Ovary (tissue), 9 donors: ENCODE measurements around the gene UNC13B. TPM values are rescaled to one million over a fixed set of nuclear protein-coding genes. Genes with fewer than 3 reads are reported as not detected.

Experiments
- DNase-seq, 5 donors: peaks; one replicate each; pipeline ENCODE4 v3.0.0-alpha.2; 2019 to 2020
- H3K27ac ChIP-seq, 2 donors: fragments of 200-600 bp; one replicate each; pipeline versions ENCODE4 v1.5.1 to v1.8.0; 2019 to 2022
- H3K27me3 ChIP-seq: fragments of 200-600 bp; one replicate; pipeline ENCODE4 v1.8.0; 2022
- H3K36me3 ChIP-seq: fragments of 200-600 bp; sonication (generic); one replicate; pipeline ENCODE4 v1.5.1; 2019
- H3K4me1 ChIP-seq: one replicate; pipeline ENCODE4 v1.8.1; 2013; ENCODE audit warnings: mild to moderate bottlenecking, moderate library complexity; ENCODE audit not compliant: insufficient read depth
- H3K4me3 ChIP-seq: fragments of 200-600 bp; sonication (generic); one replicate; pipeline ENCODE4 v1.5.1; 2017
- H3K9me3 ChIP-seq, 2 donors: fragments of 200-600 bp in 1 of 2; sonication (generic) in 1 of 2; one replicate each; pipeline versions ENCODE4 v1.5.1 to v1.8.1; 2013 to 2019; ENCODE audit warnings: mild to moderate bottlenecking in 1 of 2, moderate library complexity in 1 of 2
- CTCF ChIP-seq, 3 donors: fragments of 450-650 bp in 2 of 3; fragments of 200-600 bp in 1 of 3; IDR thresholded peaks; one replicate each; pipeline versions ENCODE4 v1.5.1 to v1.8.0; 2016 to 2022; ENCODE audit warnings: antibody characterized with exemption in 3 of 3, mild to moderate bottlenecking in 1 of 3
- EP300 ChIP-seq: sonication (generic); formaldehyde crosslinking; IDR thresholded peaks from one replicate; pipeline ENCODE4 v1.6.1; 2017; ENCODE audit warnings: antibody characterized with exemption
- POLR2A ChIP-seq: fragments of 450-650 bp; IDR thresholded peaks from one replicate; pipeline ENCODE4 v1.6.1; 2017; ENCODE audit warnings: antibody characterized with exemption, mild to moderate bottlenecking, moderate library complexity
- WGBS, 3 donors: extraction: QIAGEN DNeasy Blood & Tissue Kit in 1 of 3; methylation state at CpG; one replicate each; pipeline versions ENCODE4 v1.1.5 to v1.1.7; 2013 to 2017; 5-methylcytosine and 5-hydroxymethylcytosine counted together
- intact Hi-C, 4 donors: fragments of 100-400 bp; cut with DNase I; formaldehyde crosslinking; loops; one replicate each; pipeline versions ENCODE4 v1.11.0 to v1.15.1; 2022 to 2023
- polyA plus RNA-seq, 2 donors: library from polyadenylated mRNA; stranded (reverse); fragments of 200-250 nt in 1 of 2; fragments of 350-450 nt in 1 of 2; fragmentation: Illumina TruSeq in 1 of 2; extraction: RNeasy Lipid Tissue Mini Kit (QIAGEN cat#74804) in 1 of 2; gene quantifications; one replicate each; pipeline ENCODE4 v1.2.3, GENCODE V29; 2013 to 2014
- total RNA-seq, 7 donors: library from RNA; depleted of rRNA in 2 of 7; stranded (reverse); fragments of >200 nt in 2 of 7; fragmentation: NEBNext Ultra II Directional in 3 of 7; extraction: Animal tissue kit (Norgen Biotek cat#: 25700) in 3 of 7; gene quantifications; one replicate each; pipeline versions ENCODE4 v1.1.0 to v1.2.4, GENCODE V29; 2016 to 2023
- donor health status: DM: no; HTN: no; CAD: no; lungs with moderate emphysema.
- donor health status: DM: no; HTN: no; CAD: no.
- donor health status: Bipolar disorder and iron deficiency.
- donor health status: DM: yes; HTN: yes; CAD: no.
- donor health status: DM: no; HTN: no; CAD: no.
- donor health status: DM: yes; HTN: yes; CAD: no.

The UNC13B gene
- total and polyA plus RNA-seq, 9 donors, result 5.7 to 30.2 (median 16.6) TPM

GRCh38 chr9:35416098-35416427, 254.3 kb downstream of the UNC13B start:
- intact Hi-C loops, result no loop called here
- Histone ChIP-seq H3K9me3 (no peaks in the 10 kb centered on the region), H3K27me3 (no peaks in the 10 kb centered on the region), H3K36me3 (no peaks in the 10 kb centered on the region), H3K27ac (no peak overlapping the region), H3K4me3 (no peak overlapping the region), H3K4me1 (no peaks in the 10 kb centered on the region)
- 52 to 75% (median 59%) methylated on average over 2 of the region's 2 CpGs for WGBS, 3 donors
- TF ChIP-seq POLR2A (no peak), CTCF (IDR thresholded peaks at IDR 0.05) (no peak), EP300 (no peak)
- DNase-seq, result no peak

- no peaks in the 10 kb centered on the region for H3K4me1 ChIP-seq
- no peaks in the 10 kb centered on the region for H3K9me3 ChIP-seq
- DNase-seq, result no peak
- no peak overlapping the region for H3K4me3 ChIP-seq
- 87 to 90% (median 90%) methylated on average over 1 of the region's 1 CpG for WGBS, 3 donors
- H3K27me3 ChIP-seq, result no peaks in the 10 kb centered on the region
- no peak overlapping the region for H3K27ac ChIP-seq
- H3K36me3 ChIP-seq, result no peaks in the 10 kb centered on the region
- intact Hi-C loops, result no loop called here
- TF ChIP-seq POLR2A (no peak), EP300 (no peak), CTCF (IDR thresholded peaks at IDR 0.05) (no peak)
Measured at GRCh38 chr9:35422346-35422745, 260.5 kb downstream of the UNC13B start.

DNA sequence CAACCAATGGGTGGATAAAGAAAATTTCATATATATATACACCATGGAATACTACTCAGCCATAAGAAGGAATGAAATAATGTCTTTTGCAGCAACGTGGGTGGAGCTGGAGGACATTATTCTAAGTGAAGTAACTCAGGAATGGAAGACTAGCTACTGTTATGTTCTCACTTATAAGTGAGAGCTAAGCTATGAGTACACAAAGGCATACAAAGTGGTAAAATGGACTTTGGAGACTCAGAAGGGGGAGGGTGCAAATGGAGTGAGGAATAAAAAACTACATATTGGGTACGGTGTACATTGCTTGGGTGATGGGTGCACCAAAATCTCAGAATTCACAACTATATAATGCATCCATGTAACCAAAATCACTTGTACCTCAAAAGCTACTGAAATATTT, 260.9 kb downstream of the UNC13B start:
- Histone ChIP-seq H3K9me3 (no peaks in the 10 kb centered on the region), H3K4me3 (no peak overlapping the region), H3K27me3 (no peaks in the 10 kb centered on the region), H3K4me1 (no peaks in the 10 kb centered on the region), H3K36me3 (no peaks in the 10 kb centered on the region), H3K27ac (no peak overlapping the region)
- TF ChIP-seq POLR2A (no peak), EP300 (no peak), CTCF (IDR thresholded peaks at IDR 0.05) (no peak)
- WGBS, 3 donors, result 61 to 67% (median 64%) methylated on average over 2 of the region's 2 CpGs
- intact Hi-C loops, result no loop called here
- DNase-seq, result no peak

DNA sequence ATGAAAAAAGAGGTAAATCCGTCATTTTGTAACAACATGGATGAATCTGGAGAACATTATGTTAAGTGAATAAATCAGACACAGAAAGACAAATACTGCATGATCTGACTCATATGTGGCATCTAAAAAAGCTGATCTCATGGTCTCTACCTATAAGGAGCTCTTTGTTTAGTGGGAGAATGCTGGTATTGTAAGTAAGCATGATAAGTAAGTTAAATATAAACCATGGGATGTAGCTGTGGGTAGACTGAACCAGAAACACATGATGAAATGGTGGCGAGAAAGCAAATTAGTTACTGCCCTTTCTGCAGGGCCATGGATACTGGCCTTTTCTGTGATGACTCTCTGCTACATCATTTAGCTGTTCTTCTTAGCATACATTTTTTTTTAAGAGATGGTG, 261.7 kb downstream of the UNC13B start:
- Histone ChIP-seq H3K36me3 (no peaks in the 10 kb centered on the region), H3K9me3 (no peaks in the 10 kb centered on the region), H3K27me3 (no peaks in the 10 kb centered on the region), H3K27ac (no peak overlapping the region), H3K4me3 (no peak overlapping the region), H3K4me1 (no peaks in the 10 kb centered on the region)
- TF ChIP-seq CTCF (IDR thresholded peaks at IDR 0.05), result no peak
- TF ChIP-seq EP300, result no peak
- no peak for TF ChIP-seq POLR2A
- WGBS, 3 donors, result 85 to 90% (median 87%) methylated on average over 2 of the region's 2 CpGs
- intact Hi-C loops, result no loop called here
- no peak for DNase-seq
